NCI-H2171 (cell line): ENCODE results near the gene DLEC1.
"Not testable (repeated sequence)": the region's sequence is repeated elsewhere in the genome, so short reads cannot be mapped to it uniquely, and the experiment has no call there.

Experiments
- DNase-seq: peaks from one replicate; lab custom pipeline; 2025; lab: John Stamatoyannopoulos, UW

Gene DLEC1

GRCh38 chr3:38157117-38157516 is 118.1 kb downstream of the DLEC1 start:
- DNase-seq, result no peak

DNA sequence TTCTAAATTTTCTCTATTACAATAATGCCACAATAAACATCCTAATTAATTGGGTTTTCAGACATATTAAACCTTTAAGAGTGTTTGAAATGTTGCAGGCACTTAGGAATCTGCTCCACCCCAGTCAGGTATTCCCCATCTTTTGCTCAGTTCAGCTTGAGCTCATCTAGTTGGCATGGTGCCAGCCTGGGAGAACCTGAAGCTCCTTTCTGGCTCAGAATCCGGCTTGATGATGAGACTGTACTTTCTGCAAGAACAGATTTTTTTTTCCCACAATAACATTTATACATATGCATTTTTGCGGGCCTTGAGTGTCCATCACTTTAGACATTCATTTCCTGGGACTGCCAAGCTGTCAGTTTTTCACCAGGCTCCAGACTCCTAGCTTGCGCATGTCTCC is 118.6 kb downstream of the DLEC1 start:
- DNase-seq, result peak; percentile 7

- no peak for DNase-seq
These were observed 119.5 kb downstream of the DLEC1 start for GRCh38 chr3:38158472-38158871.

GRCh38 chr3:38160704-38161103 is 121.7 kb downstream of the DLEC1 start:
- not testable (repeated sequence) for DNase-seq

- DNase-seq, result no peak
These were observed 124.3 kb downstream of the DLEC1 start for GRCh38 chr3:38163117-38163840.

DNA sequence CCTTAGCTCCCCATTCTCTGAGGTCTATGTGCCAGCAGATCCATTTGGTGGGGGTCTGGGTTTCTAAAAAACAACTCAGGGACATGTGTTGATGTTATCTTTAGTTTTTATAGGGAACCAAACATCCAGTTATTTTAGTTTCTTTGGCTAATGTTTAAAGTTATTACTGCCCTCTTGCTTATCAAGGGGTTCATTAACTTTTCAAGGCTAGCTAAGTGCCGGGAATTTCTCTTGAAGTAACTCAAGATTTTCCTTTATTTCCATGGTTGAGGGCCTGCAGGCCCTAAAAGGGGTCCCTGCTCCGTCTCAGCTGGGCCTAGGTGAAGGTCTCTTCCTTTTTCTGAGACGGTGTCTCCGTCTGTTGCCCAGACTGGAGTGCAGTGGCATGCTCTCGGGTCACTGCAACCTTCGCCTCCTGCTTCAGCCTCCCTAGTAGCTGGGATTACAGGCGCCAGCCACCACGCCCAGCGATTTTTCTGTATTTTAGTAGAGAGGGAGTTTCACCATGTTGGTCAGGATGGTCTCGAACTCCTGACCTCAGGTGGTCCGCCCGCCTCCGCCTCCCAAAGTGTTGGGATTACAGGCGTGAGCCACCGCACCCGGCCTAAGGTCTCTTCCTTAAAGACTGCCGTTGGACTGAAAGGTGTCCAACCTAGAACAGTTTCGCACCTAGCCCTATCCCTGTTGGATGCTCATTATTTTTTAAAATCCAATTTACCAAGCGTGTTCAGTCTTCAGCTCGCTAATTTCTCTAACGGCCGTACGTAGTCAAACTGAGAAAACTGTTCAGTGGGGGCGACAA is 125.0 kb downstream of the DLEC1 start:
- DNase-seq, result no peak

- no peak for DNase-seq
These were observed 125.6 kb downstream of the DLEC1 start for GRCh38 chr3:38164643-38164951.

DNA sequence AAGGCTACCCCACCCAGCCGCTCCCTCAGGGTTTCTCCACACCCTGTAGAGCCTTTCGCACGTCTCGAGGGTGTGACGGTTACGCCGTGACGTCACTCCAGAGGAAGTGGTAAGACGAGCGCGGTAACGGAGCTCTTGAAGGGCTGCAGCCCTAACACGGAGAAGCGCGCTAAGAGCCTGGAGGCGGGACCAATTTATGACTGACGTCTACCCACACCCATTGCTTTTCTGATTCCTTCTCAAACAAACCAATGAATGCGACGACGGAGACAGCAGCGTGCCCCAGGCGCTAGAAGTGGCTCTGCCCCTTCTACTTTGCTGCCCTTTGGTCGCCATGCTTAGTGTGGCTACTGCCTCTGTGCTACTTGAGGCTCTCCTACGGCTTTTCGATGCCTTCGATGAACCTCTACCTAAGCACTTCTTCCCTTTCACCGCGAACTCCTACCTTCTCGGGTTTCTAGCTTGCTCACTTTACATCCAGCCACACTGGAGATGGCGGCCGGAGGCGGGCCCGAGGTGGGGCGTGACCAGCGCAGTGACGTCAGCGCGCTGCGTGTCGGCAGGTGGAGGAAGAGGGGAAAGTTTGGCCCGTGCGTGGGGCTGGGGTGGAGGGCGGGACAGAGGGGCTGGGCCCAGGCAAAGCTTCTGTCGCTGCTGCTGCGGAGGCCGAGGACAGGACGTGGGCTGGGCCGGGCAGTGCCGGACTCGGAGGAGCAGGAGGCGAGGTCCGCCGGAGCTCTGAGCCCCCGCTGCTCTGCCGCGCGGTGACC is 126.1 kb downstream of the DLEC1 start, which contains the start of gene OXSR1:
OXSR1 (plus strand) TSS at position 586 of the 770 bp plus-strand sequence. CDS start 340 bp downstream, outside the sequence.
- peak; percentile 91 for DNase-seq

DNA sequence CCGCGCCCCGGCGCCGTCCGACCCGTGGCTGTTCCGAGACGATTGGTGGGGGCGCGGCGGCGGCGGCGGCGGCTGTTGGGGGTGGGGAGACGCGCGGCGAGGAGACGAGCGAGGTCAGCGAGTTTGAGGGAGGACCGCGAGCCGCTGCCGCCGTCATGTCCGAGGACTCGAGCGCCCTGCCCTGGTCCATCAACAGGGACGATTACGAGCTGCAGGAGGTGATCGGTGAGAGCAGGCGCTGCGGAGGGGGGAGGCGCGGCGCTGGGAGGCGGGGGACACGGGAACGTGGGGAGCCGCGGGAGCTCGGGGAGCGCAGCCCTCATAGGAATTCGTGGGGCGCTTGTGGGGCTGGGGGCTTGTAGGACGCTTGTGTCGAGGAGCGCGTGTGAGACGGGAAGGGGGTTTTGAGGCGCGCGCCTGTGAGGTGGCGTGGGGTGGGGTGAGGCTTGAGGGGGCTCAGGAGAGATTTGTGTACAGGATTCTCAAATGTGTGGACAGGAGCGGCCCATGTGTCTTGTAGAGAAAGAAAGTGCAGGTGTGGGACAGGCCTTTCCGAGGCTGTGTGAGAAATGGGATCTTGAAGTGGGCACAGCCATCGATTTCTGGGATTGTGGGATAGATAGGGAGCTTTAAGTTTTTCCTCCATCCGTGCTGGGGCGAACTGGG is 126.8 kb downstream of the DLEC1 start:
- no peak for DNase-seq

DNA sequence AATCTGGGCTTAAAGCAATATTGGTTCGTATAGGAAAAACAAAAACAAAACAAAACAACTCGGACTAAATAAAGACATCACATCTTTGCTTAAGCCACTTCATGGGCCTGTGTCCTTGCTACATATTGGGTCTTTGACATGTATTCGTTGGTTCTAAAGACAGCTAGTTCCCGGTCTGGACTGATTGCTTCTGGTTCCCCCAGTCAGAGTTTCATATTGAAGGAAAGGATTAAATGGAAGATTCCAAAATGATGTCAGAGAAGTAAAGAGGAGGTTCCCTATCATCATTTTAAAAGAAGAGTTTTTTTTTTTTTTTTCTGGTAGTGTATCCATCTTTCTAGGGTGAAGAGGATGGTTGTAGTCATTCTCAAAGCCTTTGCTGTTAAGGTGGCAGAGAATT is 128.6 kb downstream of the DLEC1 start:
- DNase-seq, result no peak

- no peak for DNase-seq
These were observed 129.4 kb downstream of the DLEC1 start for GRCh38 chr3:38168151-38169026.

GRCh38 chr3:38169027-38169317 is 130.0 kb downstream of the DLEC1 start:
- no peak for DNase-seq

DNA sequence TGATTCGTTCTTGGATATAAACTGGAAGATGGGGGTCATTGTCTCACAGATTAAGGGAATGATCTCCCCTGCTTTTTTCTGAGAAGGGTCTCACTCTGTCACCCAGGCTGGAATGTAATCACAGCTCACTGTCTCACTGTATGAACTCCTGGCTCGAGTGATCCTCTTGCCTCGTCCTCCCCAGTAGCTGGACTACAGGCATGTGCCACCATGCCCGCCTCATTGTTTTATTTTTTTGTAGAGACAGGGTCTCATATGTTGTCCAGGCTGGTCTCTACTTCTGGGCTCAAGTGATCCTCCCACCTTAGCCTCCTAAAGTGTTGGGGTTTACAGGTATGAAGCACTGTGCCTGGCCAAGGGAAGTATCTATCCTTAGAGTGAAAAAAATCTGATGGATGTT is 131.7 kb downstream of the DLEC1 start:
- DNase-seq, result no peak

- no peak for DNase-seq
These were observed 132.6 kb downstream of the DLEC1 start for GRCh38 chr3:38171622-38172021.
